HG02610 (cell line): ENCODE results near the gene IQCM.
"Not testable (repeated sequence)": the region's sequence is repeated elsewhere in the genome, so short reads cannot be mapped to it uniquely, and the experiment has no call there.

Source experiments
- ATAC-seq: cut with Tn5 transposase; IDR thresholded peaks from one replicate; pipeline ENCODE4 v1.9.1; 2021; ENCODE audit warnings: mild to moderate bottlenecking, moderate library complexity; ENCODE audit not compliant: unreplicated experiment

IQCM gene

DNA sequence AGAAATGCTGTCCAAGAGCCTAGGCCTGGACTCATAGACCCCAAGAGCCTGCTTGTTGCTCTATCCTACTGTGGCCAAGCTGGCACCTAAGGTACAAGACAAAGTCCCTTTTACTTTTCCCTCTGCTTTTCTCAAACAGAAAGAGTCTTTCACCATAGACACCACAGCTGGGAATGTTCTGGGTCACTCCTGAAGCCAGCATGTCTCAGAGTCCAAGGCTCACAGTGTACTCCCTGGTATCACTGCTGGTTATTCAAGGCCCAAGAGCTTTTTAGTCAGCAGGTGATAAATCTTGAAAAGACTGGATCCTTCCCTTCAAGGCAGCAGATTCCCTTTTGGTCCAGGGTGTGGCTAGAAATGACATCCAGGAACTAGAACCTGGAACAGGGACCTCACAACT lies 328.8 kb downstream of the IQCM start:
- ATAC-seq, result no peak

GRCh38 chr4:149468669-149469068 lies 347.0 kb downstream of the IQCM start:
- not testable (repeated sequence) for ATAC-seq

- ATAC-seq, result no peak
Measured at GRCh38 chr4:149466446-149466845, 349.2 kb downstream of the IQCM start.

- no peak for ATAC-seq
Measured at GRCh38 chr4:149465955-149466354, 349.7 kb downstream of the IQCM start.

- no peak for ATAC-seq
Measured at GRCh38 chr4:149443537-149443936, 372.1 kb downstream of the IQCM start.

DNA sequence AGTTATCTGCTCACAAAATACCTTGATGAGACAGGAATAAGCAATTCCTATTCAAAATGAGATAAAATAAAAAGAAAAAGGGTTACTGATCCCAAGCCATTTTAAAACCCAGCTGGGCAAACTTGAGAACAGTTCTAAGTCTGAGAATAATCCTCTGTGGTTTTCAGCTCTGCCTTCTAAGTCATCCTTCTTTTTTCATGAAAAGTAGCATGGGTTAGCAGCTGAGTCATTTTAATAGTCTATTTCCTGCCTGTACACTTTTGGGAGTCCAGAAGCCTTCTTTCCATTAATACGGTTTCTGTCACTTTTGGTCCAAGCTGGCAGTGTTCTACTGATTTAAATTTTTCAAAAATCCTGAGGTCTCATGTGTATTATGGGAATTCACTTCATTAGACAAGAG lies 374.3 kb downstream of the IQCM start:
- no peak for ATAC-seq

DNA sequence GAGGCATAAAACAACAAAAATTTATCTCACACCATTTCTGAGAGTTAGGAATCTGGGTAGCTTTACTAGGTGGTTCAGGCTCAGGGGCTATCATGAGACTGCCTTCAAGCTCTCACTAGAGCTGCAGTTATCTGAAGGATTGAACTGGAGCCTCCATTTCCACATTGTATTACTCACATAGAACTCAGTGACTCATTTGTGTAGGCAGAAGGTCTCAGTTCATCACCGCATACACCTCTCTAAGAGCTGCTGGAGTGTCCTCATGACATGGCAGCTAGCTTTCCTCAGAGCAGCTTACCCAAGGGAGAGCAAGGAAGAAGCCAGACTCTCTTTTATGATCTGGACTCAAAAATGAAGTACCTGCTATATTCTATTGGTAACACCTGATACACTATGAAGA lies 389.2 kb downstream of the IQCM start:
- peak; percentile 51 for ATAC-seq

- ATAC-seq, result no peak
Measured at GRCh38 chr4:149409555-149409962, 406.1 kb downstream of the IQCM start.

DNA sequence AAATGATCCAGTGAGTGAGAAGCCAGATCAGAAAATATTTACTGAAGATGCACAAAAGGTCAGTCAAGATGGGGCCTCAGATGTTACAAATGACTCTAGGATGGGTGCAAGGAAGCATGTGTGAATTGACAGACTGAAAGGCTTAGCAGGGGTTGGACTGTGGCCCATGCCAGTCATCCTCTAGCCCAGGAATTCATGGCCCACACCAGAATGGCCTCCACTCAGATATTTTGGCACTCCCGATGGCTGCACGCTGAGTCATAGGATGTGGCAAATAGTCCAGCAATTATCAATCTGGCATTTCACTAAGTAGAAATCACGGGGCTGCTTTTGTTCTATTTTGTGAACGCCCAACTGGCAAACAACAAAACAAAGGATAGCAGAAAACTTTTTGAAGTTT lies 406.5 kb downstream of the IQCM start:
- ATAC-seq, result no peak

DNA sequence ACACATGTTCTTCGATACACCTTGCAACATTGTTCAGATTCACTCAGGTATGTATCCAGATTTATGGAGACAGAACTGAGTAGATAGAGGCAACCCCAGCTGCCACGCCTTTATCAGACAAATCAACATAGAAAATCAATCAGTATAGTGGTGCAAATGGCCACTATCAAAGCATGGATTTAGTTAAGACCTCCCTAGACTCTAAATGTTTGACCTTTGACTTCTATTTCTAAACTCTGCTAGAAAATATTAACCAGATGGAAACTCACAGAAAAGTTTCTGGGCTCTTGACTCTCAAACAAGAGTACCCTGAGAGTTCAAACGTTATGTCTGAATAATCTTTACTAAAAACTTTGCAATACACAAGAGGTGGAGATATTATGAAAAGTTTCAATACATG lies 411.5 kb downstream of the IQCM start:
- ATAC-seq, result no peak

DNA sequence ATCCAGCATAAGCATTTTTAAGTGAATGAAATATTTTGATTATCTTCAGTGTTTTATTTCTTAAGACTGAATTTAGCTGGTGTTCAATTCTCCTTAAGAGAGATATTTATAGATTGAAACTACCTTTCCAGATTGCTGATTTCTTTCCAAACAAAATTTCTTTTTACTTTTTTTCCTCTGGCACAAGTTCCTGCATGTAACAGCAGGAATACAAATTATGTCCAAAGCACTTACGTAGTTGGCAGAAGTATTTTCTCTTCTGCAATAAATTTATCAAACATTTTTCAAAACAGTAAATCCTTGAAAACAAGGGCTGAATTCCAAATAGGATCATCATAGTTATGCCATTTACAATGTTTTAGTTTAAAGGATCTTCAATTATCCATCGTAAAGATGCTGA lies 412.6 kb downstream of the IQCM start:
- ATAC-seq, result no peak

DNA sequence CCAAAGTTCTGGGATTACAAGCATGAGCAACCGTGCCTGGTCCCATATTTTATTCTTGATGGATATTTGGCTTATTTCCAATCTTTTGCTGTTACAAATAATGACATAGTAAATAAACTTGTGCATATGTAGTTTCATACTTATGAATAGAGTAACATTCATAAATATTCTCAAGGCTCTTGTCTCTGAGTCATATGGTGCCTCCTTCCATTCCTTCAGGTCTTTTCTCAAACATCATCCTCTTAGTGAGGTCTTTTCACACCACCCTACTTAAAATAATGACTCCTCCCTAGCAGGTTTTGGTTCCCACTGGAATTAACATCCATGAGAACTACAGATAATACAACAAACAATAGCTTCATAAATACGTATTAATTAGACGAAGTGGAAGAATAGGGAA lies 416.6 kb downstream of the IQCM start:
- no peak for ATAC-seq

- ATAC-seq, result peak; percentile 77
Measured at GRCh38 chr4:149370785-149371420, 444.7 kb downstream of the IQCM start.

DNA sequence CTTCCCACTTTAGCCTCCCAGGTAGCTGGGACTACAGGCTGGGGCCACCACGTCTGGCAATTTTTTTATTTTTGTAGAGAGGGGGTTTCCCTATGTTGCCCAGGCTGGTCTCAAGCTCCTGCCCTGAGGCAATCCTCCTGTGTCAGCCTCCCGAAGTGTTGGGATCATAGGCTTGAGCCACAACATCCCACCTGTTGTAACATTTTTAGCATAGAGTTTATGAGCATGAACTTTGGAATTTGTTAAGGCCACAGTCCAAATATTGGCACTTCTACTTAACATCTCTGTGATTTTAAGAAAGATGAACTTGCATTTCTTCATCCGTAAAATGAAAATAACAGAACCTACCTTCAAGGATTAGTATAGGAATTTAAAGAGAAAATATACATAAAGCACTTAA lies 445.6 kb downstream of the IQCM start:
- ATAC-seq, result no peak

GRCh38 chr4:149353241-149353640 lies 462.4 kb downstream of the IQCM start:
- no peak for ATAC-seq

GRCh38 chr4:149349541-149349940 lies 466.1 kb downstream of the IQCM start:
- no peak for ATAC-seq

DNA sequence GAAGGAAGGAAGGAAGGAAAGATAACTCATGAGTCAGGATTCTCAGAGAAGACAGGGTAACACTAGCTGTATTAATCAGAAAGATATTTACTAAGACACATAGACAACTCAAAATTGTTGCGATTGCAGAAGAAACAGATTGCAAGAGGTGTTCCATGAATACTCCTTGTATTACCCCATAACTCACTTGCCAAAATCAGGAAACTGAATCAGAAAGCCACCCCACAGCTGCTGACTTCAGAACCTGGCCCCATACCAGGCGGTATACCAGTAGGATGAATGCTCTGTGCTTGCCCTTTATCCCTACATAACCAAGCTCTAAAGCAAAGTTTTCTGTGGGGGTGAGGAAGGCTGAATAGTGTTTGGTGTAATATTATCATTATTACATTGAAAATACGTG lies 468.5 kb downstream of the IQCM start:
- no peak for ATAC-seq

- ATAC-seq, result no peak
Measured at GRCh38 chr4:149345424-149345823, 470.2 kb downstream of the IQCM start.

DNA sequence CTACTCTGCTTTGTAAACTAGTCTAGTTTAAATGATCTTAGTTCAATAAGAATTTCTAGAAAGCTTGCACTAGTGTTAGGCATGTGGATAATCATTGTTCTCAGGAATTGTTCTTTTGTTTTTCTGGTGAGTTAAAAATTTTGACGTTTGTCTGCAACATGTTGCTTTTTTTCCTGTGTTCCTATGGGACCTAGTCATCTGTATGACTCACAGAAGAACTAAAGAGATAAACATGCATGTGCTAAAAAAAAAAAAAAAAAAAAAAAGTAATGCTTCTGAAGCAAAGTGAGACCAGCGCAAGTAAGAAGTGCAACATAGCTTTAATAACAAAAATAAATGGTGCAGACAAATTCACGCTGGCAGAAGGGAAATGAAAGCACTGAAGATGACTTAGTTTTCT lies 471.2 kb downstream of the IQCM start:
- ATAC-seq, result no peak

DNA sequence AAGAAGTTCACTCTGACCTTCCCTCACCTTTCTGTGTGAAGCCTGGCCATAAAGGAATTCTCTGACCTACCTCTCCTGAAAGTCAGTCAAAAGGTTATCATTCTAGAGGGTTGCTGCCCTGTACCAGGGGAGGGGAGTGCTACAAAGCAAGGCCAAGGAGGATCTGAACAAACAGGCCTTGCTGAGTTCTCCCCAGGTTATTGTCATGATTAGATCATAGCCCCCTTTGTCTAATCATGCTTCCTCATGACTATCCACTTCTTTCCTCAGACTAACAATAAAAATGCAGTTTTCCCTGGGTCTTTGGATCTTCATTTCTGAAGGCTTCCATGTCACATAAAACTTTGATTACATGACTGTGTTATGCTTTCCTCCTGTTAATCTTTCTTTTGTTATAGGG lies 472.0 kb downstream of the IQCM start:
- no peak for ATAC-seq

- ATAC-seq, result not testable (repeated sequence)
Measured at GRCh38 chr4:149341117-149341516, 474.5 kb downstream of the IQCM start.

DNA sequence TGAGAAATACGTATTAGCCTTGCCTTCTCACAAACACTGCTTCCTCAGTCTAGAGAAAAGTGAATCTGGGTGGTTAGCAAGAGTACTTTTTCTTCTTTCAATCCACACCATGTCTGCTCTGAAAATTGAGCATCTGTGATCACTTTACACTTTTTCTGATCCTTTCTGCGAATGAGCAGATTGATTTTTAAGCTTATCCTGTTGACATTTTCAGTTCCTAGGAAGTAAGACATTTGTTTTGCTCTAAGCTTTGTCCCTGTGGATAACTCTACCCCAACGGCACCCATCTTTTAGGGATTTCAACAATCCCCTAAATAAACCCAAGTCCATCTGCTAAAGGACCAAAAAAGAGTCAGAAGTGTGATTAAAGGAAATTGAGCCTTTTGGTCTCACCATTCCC lies 487.5 kb downstream of the IQCM start:
- ATAC-seq, result no peak

DNA sequence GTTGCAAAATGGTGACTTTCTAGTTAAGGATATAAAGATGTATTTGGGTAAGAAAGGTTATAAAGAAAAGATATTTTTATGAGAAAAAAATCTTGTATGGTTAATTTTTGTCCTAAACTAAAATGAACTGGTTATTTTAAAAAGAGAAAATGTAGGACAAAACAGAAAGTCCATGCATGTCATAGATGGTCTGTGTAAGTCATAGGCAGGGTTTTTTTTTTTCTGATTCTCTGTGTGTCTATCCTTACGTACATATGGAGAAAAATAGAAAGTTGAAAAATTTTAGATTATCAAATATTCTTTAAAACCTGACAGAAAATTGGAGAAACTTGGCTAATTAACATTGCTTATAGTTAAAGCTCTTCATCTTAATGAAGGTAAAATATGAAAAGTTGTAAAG lies 493.4 kb downstream of the IQCM start:
- ATAC-seq, result no peak
